ENCODE measurements around the gene RUVBL2. TPM values are rescaled to one million over a fixed set of nuclear protein-coding genes. Genes with fewer than 3 reads are reported as not detected.

Gene RUVBL2
- total RNA-seq, 1 experiment from 2014 or later: 227 TPM

DNA sequence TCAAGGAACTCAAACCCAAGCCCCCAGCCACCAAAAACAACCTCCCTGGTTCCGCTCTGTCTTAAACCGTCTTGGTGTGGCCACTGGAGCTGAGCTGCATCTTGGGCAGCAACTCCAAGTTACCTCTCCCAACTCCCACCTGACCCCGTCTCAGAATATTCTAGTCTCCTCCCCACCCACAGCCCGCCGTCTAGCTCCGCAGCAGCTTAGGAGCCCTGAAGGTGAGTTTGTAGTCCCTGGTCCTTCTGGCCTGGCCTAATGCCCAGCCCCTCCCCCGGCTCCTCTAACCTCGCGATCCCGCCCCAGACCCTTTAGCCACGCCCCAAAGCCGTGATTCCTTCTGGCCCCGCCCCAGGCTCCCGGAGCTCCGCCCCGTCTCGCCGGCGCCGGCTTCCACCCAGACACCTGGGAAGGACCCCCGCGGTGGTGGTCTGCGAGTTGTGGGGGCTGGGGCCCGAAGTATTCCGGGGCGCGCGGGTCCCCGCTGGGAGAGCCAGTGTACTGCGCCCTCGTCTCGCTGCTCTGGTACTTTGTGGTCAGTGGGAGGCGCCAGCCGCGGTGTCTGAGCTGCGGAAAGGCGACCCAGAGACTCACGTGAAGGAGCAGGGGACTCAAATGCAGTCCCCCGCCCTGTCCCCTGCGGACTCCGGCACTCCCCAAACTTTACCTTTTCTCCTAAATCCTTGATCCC, 25.7 kb downstream of the RUVBL2 start:
- ChIA-PET POLR2A (ENCODE audit: low non-redundant PET) (no interaction called here), CTCF (interaction anchor here (1.4 to 1.7 kb wide), 2 partner anchors 20 to 26 kb away, joined by 3 to 10 read pairs; partner anchors contain the start of genes GYS1 and RUVBL2)
- H3K4me1 ChIP-seq (ENCODE audit: insufficient read depth, low read length, poor library complexity, severe bottlenecking): peaks cover 15% of the 10 kb centered on the region
- TF ChIP-seq, protein P1, sequence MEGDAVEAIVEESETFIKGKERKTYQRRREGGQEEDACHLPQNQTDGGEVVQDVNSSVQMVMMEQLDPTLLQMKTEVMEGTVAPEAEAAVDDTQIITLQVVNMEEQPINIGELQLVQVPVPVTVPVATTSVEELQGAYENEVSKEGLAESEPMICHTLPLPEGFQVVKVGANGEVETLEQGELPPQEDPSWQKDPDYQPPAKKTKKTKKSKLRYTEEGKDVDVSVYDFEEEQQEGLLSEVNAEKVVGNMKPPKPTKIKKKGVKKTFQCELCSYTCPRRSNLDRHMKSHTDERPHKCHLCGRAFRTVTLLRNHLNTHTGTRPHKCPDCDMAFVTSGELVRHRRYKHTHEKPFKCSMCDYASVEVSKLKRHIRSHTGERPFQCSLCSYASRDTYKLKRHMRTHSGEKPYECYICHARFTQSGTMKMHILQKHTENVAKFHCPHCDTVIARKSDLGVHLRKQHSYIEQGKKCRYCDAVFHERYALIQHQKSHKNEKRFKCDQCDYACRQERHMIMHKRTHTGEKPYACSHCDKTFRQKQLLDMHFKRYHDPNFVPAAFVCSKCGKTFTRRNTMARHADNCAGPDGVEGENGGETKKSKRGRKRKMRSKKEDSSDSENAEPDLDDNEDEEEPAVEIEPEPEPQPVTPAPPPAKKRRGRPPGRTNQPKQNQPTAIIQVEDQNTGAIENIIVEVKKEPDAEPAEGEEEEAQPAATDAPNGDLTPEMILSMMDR (conservative IDR thresholded peaks at IDR 0.05; ENCODE audit: low read depth, low read length): peak; percentile 48
- no peak for TF ChIP-seq EZH2 (IDR thresholded peaks at IDR 0.05; ENCODE audit: borderline replicate concordance, low read depth, low read length, poor library complexity, severe bottlenecking)
- BruUV-seq (replicated peaks): TSS peak; percentile 17
- H3K36me3 ChIP-seq (ENCODE audit: insufficient read depth, low read length, poor library complexity, severe bottlenecking): peaks cover 10% of the 10 kb centered on the region
- H3K4me3 ChIP-seq (ENCODE audit: low read depth, low read length, poor library complexity, severe bottlenecking): peak overlapping the region; percentile 49
- DNase-seq (ENCODE audit: low spot score): peak; percentile 51
- no peaks in the 10 kb centered on the region for H3K27me3 ChIP-seq (replicated peaks; ENCODE audit: insufficient read depth, low read depth, low read length, poor library complexity)
- no peaks in the 10 kb centered on the region for H3K9me3 ChIP-seq (ENCODE audit: low read depth, low read length, poor library complexity, severe bottlenecking)
- intact Hi-C loops (cut with micrococcal nuclease; ENCODE audit: unreplicated experiment): no loop called here
- no peak overlapping the region for H3K27ac ChIP-seq (ENCODE audit: low read depth, low read length, poor library complexity, severe bottlenecking)

DNA sequence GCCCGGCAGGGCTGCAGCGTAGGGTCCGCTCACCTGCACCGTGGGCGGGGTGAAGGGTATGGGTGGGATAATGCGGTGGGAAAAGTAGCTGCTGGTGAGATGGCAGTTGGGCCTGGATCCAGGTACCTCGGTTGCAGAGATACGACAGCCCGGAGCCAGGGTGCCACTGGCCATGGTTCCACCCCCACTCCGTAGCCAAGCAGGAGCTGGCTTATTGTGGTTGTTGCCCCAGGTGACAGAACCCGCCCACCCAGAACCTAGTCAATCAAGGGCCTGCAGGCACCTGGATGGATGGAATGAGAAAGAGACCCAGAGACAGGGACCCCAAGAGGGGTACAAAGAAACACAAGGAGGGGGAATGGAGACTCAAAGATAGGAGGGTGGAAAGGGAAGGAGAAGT, 26.7 kb downstream of the RUVBL2 start:
- intact Hi-C loops (cut with micrococcal nuclease; ENCODE audit: unreplicated experiment): no loop called here
- Histone ChIP-seq H3K27me3 (replicated peaks; ENCODE audit: insufficient read depth, low read depth, low read length, poor library complexity) (no peaks in the 10 kb centered on the region), H3K9me3 (ENCODE audit: low read depth, low read length, poor library complexity, severe bottlenecking) (no peaks in the 10 kb centered on the region), H3K4me3 (ENCODE audit: low read depth, low read length, poor library complexity, severe bottlenecking) (no peak overlapping the region), H3K27ac (ENCODE audit: low read depth, low read length, poor library complexity, severe bottlenecking) (no peak overlapping the region), H3K4me1 (ENCODE audit: insufficient read depth, low read length, poor library complexity, severe bottlenecking) (peaks cover 15% of the 10 kb centered on the region), H3K36me3 (ENCODE audit: insufficient read depth, low read length, poor library complexity, severe bottlenecking) (peaks cover 7% of the 10 kb centered on the region)
- CTCF ChIA-PET: interaction anchor here (1.7 kb wide), 1 partner anchor 21 kb away, joined by 3 read pairs; no protein-coding TSS in a partner anchor
- no peak for DNase-seq (ENCODE audit: low spot score)
- BruUV-seq (replicated peaks): no TSS peak
- POLR2A ChIA-PET (ENCODE audit: low non-redundant PET): no interaction called here
- TF ChIP-seq, protein P1 (conservative IDR thresholded peaks at IDR 0.05; ENCODE audit: low read depth, low read length): no peak
- TF ChIP-seq EZH2 (IDR thresholded peaks at IDR 0.05; ENCODE audit: borderline replicate concordance, low read depth, low read length, poor library complexity, severe bottlenecking): no peak

DNA sequence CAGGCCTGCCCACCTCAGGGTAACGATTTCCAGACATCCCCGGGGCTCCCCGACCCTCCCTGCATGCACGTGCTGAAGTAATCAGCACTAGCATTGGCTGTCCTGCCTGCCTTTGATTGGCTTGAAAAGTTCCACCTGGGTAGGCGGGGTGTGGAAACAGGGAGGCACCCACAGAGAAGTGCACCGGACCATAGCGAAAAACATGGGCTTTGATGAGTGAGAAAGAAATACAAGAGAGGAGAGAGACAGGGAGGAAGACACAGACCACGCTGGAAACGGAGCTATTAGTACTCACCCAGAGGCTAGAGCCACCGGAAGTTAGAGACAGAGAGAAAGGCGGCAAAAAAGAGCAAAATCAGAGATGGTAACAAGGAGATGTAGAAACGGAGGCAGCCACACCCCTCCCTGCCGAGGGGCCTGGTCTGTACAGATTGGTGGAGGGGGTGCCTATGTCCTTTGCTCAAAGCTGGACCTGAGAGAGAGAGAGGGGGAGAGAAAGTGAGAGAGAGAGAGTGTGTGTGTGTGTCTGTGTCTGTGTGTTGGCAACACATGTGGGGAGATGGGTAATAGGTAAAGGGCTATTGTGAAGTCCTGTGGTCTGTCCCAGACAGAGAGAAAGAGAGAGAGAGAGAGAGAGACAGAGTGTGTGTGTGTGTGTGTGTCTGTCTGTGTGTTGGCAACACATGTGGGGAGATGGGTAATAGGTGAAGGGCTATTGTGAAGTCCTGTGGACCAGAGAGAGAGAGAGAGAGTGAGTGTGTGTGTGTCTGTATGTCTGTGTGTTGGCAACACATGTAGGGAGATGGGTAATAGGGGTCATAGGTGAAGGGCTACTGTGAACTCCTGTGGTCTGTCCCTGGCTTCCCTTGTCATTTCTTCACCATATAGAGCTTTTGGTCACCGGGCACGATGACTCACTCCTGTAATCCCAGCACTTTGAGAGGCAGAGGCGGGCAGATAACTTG, 27.5 kb downstream of the RUVBL2 start:
- TF ChIP-seq, protein P1 (conservative IDR thresholded peaks at IDR 0.05; ENCODE audit: low read depth, low read length): no peak
- TF ChIP-seq EZH2 (IDR thresholded peaks at IDR 0.05; ENCODE audit: borderline replicate concordance, low read depth, low read length, poor library complexity, severe bottlenecking): no peak
- Histone ChIP-seq H3K27me3 (replicated peaks; ENCODE audit: insufficient read depth, low read depth, low read length, poor library complexity) (no peaks in the 10 kb centered on the region), H3K36me3 (ENCODE audit: insufficient read depth, low read length, poor library complexity, severe bottlenecking) (no peaks in the 10 kb centered on the region), H3K9me3 (ENCODE audit: low read depth, low read length, poor library complexity, severe bottlenecking) (no peaks in the 10 kb centered on the region), H3K4me1 (ENCODE audit: insufficient read depth, low read length, poor library complexity, severe bottlenecking) (peaks cover 15% of the 10 kb centered on the region), H3K4me3 (ENCODE audit: low read depth, low read length, poor library complexity, severe bottlenecking) (no peak overlapping the region), H3K27ac (ENCODE audit: low read depth, low read length, poor library complexity, severe bottlenecking) (no peak overlapping the region)
- DNase-seq (ENCODE audit: low spot score): no peak
- ChIA-PET POLR2A (ENCODE audit: low non-redundant PET) (no interaction called here), CTCF (interaction anchor here (1.3 kb wide), 1 partner anchor 21 kb away, joined by 6 read pairs; no protein-coding TSS in a partner anchor)
- no TSS peak for BruUV-seq (replicated peaks)
- intact Hi-C loops (cut with micrococcal nuclease; ENCODE audit: unreplicated experiment): no loop called here
